Prostate gland (tissue), 2 donors: ENCODE data around the gene RPN2.

Experiments used
- POLR2A ChIP-seq: fragments of 450-650 bp; IDR thresholded peaks from one replicate; pipeline ENCODE4 v1.6.1; 2016; ENCODE audit warnings: antibody characterized with exemption, mild to moderate bottlenecking
- TF ChIP-seq, protein P1 (sequence below), 4 experiments: fragments of 200-600 bp in 2 of 4; fragments of 450-650 bp in 2 of 4; sonication (generic) in 2 of 4; IDR thresholded peaks; 1 replicate in 3 of 4; 2 replicates in 1 of 4; pipeline ENCODE4 v1.5.1; 2016 to 2019; ENCODE audit warnings: antibody characterized with exemption in 4 of 4, mild to moderate bottlenecking in 2 of 4, moderate library complexity in 2 of 4

DNA sequence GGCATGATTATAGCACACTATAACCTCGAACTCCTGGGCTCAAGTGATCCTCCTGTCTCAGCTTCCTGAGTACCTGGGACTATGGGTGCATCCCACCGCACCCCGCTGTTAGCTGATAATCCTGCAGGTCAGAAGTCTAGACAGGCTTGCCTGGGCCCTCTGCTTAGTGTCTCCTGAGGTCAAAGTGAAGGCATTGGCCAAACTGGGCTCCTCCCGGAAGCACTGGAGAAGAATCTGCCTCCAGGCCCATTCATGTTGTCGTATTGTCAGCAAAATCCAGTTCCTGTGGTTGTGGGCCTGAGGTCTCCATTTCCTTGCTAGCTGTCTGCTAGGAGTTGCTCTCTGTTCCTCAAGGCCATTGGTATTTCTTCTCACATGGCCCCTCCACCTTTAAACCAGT is 6.6 kb downstream of the RPN2 start:
- TF ChIP-seq POLR2A: no peak
- TF ChIP-seq, protein P1, sequence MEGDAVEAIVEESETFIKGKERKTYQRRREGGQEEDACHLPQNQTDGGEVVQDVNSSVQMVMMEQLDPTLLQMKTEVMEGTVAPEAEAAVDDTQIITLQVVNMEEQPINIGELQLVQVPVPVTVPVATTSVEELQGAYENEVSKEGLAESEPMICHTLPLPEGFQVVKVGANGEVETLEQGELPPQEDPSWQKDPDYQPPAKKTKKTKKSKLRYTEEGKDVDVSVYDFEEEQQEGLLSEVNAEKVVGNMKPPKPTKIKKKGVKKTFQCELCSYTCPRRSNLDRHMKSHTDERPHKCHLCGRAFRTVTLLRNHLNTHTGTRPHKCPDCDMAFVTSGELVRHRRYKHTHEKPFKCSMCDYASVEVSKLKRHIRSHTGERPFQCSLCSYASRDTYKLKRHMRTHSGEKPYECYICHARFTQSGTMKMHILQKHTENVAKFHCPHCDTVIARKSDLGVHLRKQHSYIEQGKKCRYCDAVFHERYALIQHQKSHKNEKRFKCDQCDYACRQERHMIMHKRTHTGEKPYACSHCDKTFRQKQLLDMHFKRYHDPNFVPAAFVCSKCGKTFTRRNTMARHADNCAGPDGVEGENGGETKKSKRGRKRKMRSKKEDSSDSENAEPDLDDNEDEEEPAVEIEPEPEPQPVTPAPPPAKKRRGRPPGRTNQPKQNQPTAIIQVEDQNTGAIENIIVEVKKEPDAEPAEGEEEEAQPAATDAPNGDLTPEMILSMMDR (IDR thresholded peaks at IDR 0.05): no peak
